GM21423 (cell line): ENCODE results near the gene CS.

Experiments
- ATAC-seq: cut with Tn5 transposase; IDR thresholded peaks from one replicate; pipeline ENCODE4 v1.9.1; 2021; ENCODE audit warnings: mild to moderate bottlenecking, moderate library complexity; ENCODE audit not compliant: unreplicated experiment

CS gene

DNA sequence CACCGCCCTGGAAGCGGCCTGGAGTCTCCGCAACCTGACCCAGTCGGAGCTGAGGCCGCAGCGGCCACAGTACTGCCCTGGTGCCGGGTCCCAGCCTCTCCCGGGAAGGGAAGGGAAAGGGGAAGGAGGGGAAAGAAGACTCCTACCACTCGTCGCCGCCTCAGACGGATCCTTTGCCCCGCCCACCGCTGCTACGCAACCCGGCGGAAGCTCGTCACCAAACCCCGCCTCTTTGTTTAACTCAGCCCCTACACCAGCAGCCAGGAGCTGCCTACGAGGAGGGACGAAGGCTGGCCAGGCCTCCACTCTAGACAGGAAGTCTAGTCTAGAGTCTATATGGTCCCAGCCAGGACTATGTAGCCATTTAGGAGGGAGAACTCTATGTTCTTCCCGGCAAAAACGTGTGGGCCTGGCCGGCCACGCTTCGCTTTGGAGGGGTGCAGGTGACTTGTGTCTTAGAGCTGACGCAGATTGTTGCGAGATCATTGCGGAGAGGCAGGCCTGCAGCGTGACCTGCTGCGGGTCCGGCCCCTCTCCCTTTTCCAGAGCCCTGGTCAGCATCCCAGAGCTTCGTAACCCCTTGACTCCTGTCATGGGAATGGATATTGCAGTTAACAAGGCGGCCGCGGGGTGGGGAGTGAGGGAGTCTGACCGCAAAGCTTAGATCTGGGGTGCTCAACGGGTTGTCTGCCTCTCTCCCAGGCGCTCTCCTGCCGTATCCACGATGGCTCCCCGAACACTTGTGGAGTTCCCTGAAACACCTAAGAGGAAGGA is 78.2 kb downstream of the CS start, which contains the start of gene RNF41:
TSS of gene RNF41 (minus strand) at position 166 of the 774 bp plus-strand sequence. CDS start 7,875 bp downstream, outside the sequence.
- ATAC-seq = peak; percentile 80
